Right lobe of liver (tissue), 4 donors: Measurements from ENCODE around the gene TMC8.

Source experiments
- CTCF ChIP-seq, 4 donors: fragments of 200-600 bp in 3 of 4; fragments of 450-650 bp in 1 of 4; IDR thresholded peaks; one replicate each; pipeline versions ENCODE4 v1.5.1 to v1.8.0; 2016 to 2022; ENCODE audit warnings: antibody characterized with exemption in 4 of 4, mild to moderate bottlenecking in 2 of 4
- POLR2A ChIP-seq: fragments of 450-650 bp; IDR thresholded peaks from one replicate; pipeline ENCODE4 v1.6.1; 2017; ENCODE audit warnings: antibody characterized with exemption, mild to moderate bottlenecking
- donor health status: DM: no; HTN: no; CAD: no.
- donor health status: DM: no; HTN: no; CAD: no.
- donor health status: DM: no; HTN: yes; CAD: no.

DNA sequence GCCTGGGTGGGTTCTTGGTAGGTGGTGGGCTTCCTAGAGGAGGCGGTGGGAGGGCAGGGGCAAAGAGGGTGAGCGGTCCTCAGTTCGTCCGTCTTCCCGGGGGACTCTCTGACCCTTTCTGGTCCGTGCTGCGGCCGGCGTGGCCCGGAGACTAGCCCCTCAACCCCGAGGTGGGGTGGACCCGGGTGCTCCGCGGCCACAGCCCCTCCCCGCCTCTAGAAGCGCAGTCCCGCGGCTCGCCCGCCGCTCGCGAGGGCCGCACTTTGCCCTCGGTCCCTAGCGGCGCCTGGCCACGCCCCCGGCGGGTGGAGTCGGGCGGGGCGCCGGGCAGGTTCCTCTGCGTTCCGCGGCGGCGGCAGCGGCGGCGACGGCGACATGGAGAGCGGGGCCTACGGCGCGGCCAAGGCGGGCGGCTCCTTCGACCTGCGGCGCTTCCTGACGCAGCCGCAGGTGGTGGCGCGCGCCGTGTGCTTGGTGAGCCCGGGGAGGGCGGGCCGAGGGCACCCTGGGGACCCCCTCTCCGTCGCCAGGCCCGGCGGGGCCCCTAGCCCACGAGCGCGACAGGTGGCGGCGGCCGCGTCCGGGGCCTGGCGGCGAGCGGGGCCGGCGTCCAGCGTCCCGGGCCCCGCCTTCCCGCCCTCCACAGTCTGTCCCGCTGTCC, 37.8 kb downstream of the TMC8 start, which contains the start of gene SYNGR2:
- TF ChIP-seq CTCF (IDR thresholded peaks at IDR 0.05) (peak in 2 of 4 donors; percentile 5 to 7), POLR2A (peak; percentile 89)
